Sigmoid colon (tissue), 7 donors: ENCODE data around the gene NISCH. TPM values are rescaled to one million over a fixed set of nuclear protein-coding genes. Genes with fewer than 3 reads are reported as not detected.

ENCODE experiments used
- DNase-seq: peaks from one replicate; pipeline ENCODE4 v3.0.0-alpha.2; 2019
- H3K27ac ChIP-seq, 4 donors: fragments of 200-600 bp; sonication (generic); one replicate each; pipeline ENCODE4 v1.5.1; 2016 to 2019; ENCODE audit warnings: mild to moderate bottlenecking in 1 of 4
- H3K27me3 ChIP-seq, 3 donors: fragments of 200-600 bp; sonication (generic); one replicate each; pipeline ENCODE4 v1.5.1; 2019; ENCODE audit warnings: mild to moderate bottlenecking in 1 of 3
- H3K36me3 ChIP-seq, 4 donors: fragments of 200-600 bp; sonication (generic); one replicate each; pipeline ENCODE4 v1.5.1; 2016 to 2019
- H3K4me1 ChIP-seq, 4 donors: fragments of 200-600 bp; sonication (generic); one replicate each; pipeline ENCODE4 v1.5.1; 2017 to 2019
- H3K4me3 ChIP-seq, 4 donors: fragments of 200-600 bp; sonication (generic); one replicate each; pipeline ENCODE4 v1.5.1; 2017 to 2019; ENCODE audit warnings: mild to moderate bottlenecking in 2 of 4, moderate library complexity in 1 of 4
- H3K9me3 ChIP-seq, 4 donors: fragments of 200-600 bp in 3 of 4; sonication (generic) in 3 of 4; one replicate each; pipeline versions ENCODE4 v1.5.1 to v1.6.1; 2013 to 2019
- CTCF ChIP-seq, 4 experiments: fragments of 450-650 bp in 3 of 4; fragments of 200-600 bp in 1 of 4; IDR thresholded peaks; one replicate each; pipeline ENCODE4 v1.5.1; 2016 to 2019; ENCODE audit warnings: antibody characterized with exemption in 4 of 4, mild to moderate bottlenecking in 3 of 4, moderate library complexity in 2 of 4
- EP300 ChIP-seq, 4 donors: sonication (generic); formaldehyde crosslinking; IDR thresholded peaks; one replicate each; pipeline ENCODE4 v1.6.1; 2017; ENCODE audit warnings: antibody characterized with exemption in 4 of 4
- POLR2A ChIP-seq, 2 donors: fragments of 450-650 bp; IDR thresholded peaks; one replicate each; pipeline ENCODE4 v1.6.1; 2016; ENCODE audit warnings: antibody characterized with exemption in 2 of 2, mild to moderate bottlenecking in 2 of 2, moderate library complexity in 2 of 2
- POLR2AphosphoS5 ChIP-seq, 4 donors: sonication (generic); formaldehyde crosslinking; IDR thresholded peaks; one replicate each; pipeline ENCODE4 v1.6.1; 2017; ENCODE audit warnings: antibody characterized with exemption in 4 of 4
- WGBS, 2 donors: extraction: QIAGEN DNeasy Blood & Tissue Kit; methylation state at CpG; one replicate each; pipeline ENCODE4 v1.1.7; 2013; 5-methylcytosine and 5-hydroxymethylcytosine counted together
- intact Hi-C: fragments of 100-400 bp; cut with DNase I; formaldehyde crosslinking; loops from one replicate; pipeline ENCODE4 v1.15.1; 2023
- polyA plus RNA-seq, 3 donors: library from polyadenylated mRNA; stranded (reverse); fragments of 200-250 nt; gene quantifications; one replicate each; pipeline ENCODE4 v1.2.3, GENCODE V29; 2013
- total RNA-seq, 4 donors: library from RNA; depleted of rRNA; stranded (reverse); fragments of >200 nt; gene quantifications; one replicate each; pipeline ENCODE4 v1.1.0, GENCODE V29; 2016
- donor health status: healthy with polysubstance abuse.
- donor health status: Bipolar disorder and iron deficiency.
- donor health status: healthy.

Gene NISCH
- total and polyA plus RNA-seq, 7 donors = 14.3 to 113 (median 53.5) TPM

DNA sequence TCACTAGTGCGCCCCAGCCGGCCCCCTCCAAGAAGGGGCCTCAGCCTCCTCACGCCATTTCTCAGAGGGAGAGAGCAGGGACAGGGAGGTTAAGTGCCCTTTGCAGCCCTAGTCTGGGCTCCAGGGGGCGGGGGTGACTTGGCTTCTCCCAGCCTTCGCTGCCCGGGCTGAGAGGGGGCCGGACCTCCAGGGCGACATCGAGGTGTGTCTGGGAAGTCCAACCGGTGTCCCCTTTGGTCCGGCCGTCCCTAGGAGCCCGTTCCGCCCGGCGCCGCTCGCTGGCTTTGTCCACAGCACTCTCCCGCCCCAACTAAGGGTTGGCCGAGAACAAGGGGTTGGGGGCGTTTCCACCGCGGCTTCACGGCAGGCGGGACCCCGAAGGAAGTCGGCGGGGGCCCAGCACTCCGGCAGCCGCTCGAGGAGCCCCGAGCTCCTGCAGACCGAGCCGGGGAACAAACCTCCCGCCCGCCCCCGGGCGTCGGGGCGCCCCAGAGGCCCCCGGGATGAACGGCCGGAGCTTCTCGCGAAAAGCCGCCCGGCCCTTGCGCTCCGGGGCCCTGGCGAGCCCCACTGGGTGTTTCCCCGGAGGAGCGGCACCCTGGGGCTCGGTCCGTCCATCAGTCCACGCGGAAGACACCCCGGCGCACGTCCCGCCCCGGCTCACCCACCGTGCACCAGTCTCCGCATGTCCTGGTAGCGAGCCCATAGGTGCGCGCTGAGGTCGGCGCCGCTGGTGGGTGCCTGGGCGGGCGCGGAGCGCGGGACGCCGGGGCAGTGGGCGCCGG is 77.6 kb downstream of the NISCH start:
- H3K27me3 ChIP-seq = no peaks in the 10 kb centered on the region
- peaks cover 0 to 9% (median 4%) of the 10 kb centered on the region in 4 donors for H3K36me3 ChIP-seq
- peak; percentile 75 for DNase-seq
- TF ChIP-seq EP300 (IDR thresholded peaks at IDR 0.05) (no peak), CTCF (IDR thresholded peaks at IDR 0.05) (no peak), POLR2AphosphoS5 (IDR thresholded peaks at IDR 0.05) (no peak), POLR2A (IDR thresholded peaks at IDR 0.05) (no peak)
- H3K9me3 ChIP-seq = no peaks in the 10 kb centered on the region
- peak overlapping the region; percentile 39 to 64 (median 60) for H3K4me3 ChIP-seq
- peak overlapping the region; percentile 45 to 65 (median 62) for H3K27ac ChIP-seq
- intact Hi-C loops = loop anchor here (5.0 kb wide), 1 partner anchor 76 kb away; the partner anchor contains the start of gene NISCH
- peaks cover 0 to 52% (median 41%) of the 10 kb centered on the region in 4 donors for H3K4me1 ChIP-seq
- WGBS, 2 donors = 3% methylated on average over 78 of the region's 78 CpGs

DNA sequence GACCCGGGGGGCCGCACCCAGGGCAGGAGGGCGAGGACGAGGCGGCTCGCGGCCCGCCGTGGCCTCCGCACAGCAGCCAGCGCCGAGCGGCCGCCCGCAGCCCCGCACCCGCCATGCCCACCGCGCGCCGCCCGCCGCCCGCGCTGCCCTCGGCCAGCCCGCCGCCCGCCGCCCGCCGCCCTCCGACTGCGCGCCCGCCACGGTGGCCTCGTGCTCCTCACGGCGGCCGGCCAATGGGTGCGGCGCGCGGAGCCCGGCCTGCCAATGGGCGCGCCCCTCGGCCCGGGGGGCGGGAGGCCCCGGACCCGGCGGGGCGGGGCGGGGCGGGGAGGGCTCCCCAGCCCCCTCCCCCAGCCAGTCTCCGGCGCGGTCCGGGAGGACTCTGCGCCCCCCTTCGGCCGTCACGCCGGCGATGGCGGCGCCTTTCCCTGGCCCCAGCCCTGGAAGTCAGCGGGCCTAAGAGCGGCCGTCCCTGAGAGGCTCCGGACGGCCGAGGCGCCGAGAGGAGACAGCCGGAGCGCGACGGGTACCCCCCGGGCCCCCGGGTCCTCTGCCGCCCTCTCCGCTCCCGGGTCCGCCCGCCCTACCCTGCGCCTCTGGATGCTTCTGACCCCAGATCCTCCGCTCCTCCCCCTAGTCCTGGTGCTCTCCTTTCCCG is 78.3 kb downstream of the NISCH start, which contains the start of gene NT5DC2:
Gene NT5DC2, minus strand, starts transcription at position 235 of the 658 bp plus-strand sequence. Its CDS starts 120 bp downstream, at position 115.
- WGBS, 2 donors = 2% methylated on average over 91 of the region's 91 CpGs
- peak; percentile 86 for DNase-seq
- Histone ChIP-seq H3K4me1 (peaks cover 0 to 59% (median 49%) of the 10 kb centered on the region in 4 donors), H3K9me3 (no peaks in the 10 kb centered on the region), H3K36me3 (peaks cover 0 to 5% (median 1%) of the 10 kb centered on the region in 4 donors), H3K27ac (peak within 1 kb of the TSS; percentile 80 to 93 (median 88)), H3K27me3 (no peaks in the 10 kb centered on the region), H3K4me3 (peak within 1 kb of the TSS; percentile 63 to 72 (median 64))
- intact Hi-C loops = loop anchor here (5.0 kb wide), 1 partner anchor 76 kb away; the partner anchor contains the start of gene NISCH
- TF ChIP-seq CTCF (IDR thresholded peaks at IDR 0.05) = no peak
- TF ChIP-seq POLR2A (IDR thresholded peaks at IDR 0.05) = no peak
- TF ChIP-seq EP300 (IDR thresholded peaks at IDR 0.05) = no peak
- TF ChIP-seq POLR2AphosphoS5 (IDR thresholded peaks at IDR 0.05) = peak in 1 of 4 donors; percentile 54

DNA sequence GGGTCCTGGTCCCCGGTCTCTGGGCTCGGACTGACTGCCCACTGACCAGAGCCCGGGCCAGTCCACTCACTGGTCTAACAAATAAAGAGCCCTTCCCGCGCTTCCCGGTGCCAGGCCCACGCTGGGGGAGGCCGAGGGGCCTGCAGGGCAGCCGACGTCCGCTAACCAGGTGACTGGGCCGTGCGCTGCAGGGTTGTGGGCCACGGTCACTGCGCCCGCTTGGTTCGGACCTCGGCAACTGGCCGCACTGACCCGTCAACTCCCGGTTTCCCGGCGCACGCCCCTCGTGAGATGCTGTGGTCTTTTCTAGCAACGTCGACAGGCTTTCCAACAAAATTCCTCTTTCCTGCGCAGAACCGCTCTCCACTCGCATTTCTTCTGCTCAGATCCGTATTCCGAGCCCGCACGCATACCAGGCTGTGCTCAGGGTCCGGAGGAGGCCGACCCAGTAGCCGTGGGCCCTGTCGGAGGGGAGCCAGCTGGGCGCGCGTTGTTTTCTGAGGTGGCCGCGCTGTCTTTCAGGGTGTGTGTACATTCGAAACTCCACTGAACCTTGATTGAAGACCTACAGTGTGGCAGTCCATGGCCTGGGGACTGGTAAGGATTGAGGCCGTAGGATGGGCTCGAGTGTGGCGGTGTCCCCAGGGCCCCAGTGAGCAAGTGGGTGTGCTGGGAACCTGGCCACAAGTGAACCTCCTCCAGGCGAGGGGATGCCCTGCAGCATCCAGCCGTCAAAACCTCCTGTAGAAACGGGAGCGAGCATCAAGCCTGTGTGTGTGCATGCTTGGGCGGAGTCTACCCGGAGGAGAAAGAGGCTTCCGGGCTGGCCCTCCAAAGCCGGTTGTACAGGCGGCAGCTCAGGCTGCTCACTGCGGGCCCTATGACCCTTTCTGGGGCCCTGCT is 79.1 kb downstream of the NISCH start:
- DNase-seq = peak; percentile 78
- WGBS, 2 donors = 75 to 80% methylated on average over 57 of the region's 57 CpGs

More for the DNA sequence above, 79.1 kb downstream of the NISCH start:
- Histone ChIP-seq H3K27me3 (no peaks in the 10 kb centered on the region), H3K27ac (peak overlapping the region; percentile 80 to 93 (median 88)), H3K4me3 (peak overlapping the region; percentile 63 to 72 (median 64)), H3K4me1 (peaks cover 0 to 67% (median 54%) of the 10 kb centered on the region in 4 donors), H3K36me3 (no peaks in the 10 kb centered on the region), H3K9me3 (no peaks in the 10 kb centered on the region)
- TF ChIP-seq CTCF (IDR thresholded peaks at IDR 0.05) = no peak
- TF ChIP-seq POLR2AphosphoS5 (IDR thresholded peaks at IDR 0.05) = no peak
- TF ChIP-seq EP300 (IDR thresholded peaks at IDR 0.05) = no peak
- no peak for TF ChIP-seq POLR2A (IDR thresholded peaks at IDR 0.05)
- intact Hi-C loops = loop anchor here (5.0 kb wide), 3 partner anchors 62 to 173 kb away; partner anchors contain the start of genes GLT8D1, NISCH and SPCS1
